Endothelial cell of umbilical vein (primary cell): ENCODE results near the gene HTR3B. TPM values are rescaled to one million over a fixed set of nuclear protein-coding genes. Genes with fewer than 3 reads are reported as not detected.

Source experiments
- BruUV-seq: library from RNA; stranded (reverse); fragments of 400-500 nt; replicated peaks from 2 replicates; lab custom pipeline; 2021; lab: Mats Ljungman, UMichigan
- CTCF ChIA-PET: fragments of 300-600, 350-600 bp; sonication (Branson Sonifier 250); formaldehyde crosslinking; loops from one replicate; lab custom pipeline; 2021; ENCODE audit warnings: antibody characterized with exemption, inconsistent platforms; lab: Charles Lee
- POLR2A ChIA-PET: fragments of 300-600, 350-600 bp; sonication (Branson Sonifier 250); formaldehyde crosslinking; loops from one replicate; lab custom pipeline; 2021; ENCODE audit warnings: antibody characterized with exemption, inconsistent platforms; lab: Charles Lee
- DNase-seq: peaks from one replicate; pipeline ENCODE4 v3.0.0-alpha.2; 2011; ENCODE audit warnings: low read depth, low spot score
- FAIRE-seq: peaks from 2 replicates; lab custom pipeline; 2011; peaks lifted over from hg19 to GRCh38; lab: Jason Lieb, UNC
- H2AFZ ChIP-seq: 2 replicates; pipeline ENCODE4 v1.6.0; 2012; ENCODE audit warnings: low read depth, low read length, control low read depth, inconsistent platforms
- H3K27ac ChIP-seq: 2 replicates; pipeline ENCODE4 v1.5.1; 2011; ENCODE audit warnings: low read depth, mild to moderate bottlenecking, control low read depth, low read length, moderate library complexity; ENCODE audit not compliant: insufficient read depth
- H3K27me3 ChIP-seq, 2 experiments: 2 replicates each; pipeline versions ENCODE4 v1.6.0 to v1.6.1; 2011; ENCODE audit warnings: low read length in 2 of 2, mixed read lengths in 1 of 2; ENCODE audit not compliant: control insufficient read depth in 2 of 2, insufficient read depth in 2 of 2
- H3K36me3 ChIP-seq, 2 experiments: 2 replicates in 1 of 2; 3 replicates in 1 of 2; pipeline ENCODE4 v1.5.1; 2011; ENCODE audit warnings: low read length in 2 of 2, mild to moderate bottlenecking in 1 of 2, moderate library complexity in 1 of 2; ENCODE audit not compliant: control insufficient read depth in 2 of 2, insufficient read depth in 2 of 2; ENCODE audit errors: extremely low read depth in 1 of 2
- H3K4me1 ChIP-seq: 3 replicates; pipeline ENCODE4 v1.5.1; 2011; ENCODE audit warnings: mild to moderate bottlenecking, low read length; ENCODE audit not compliant: control insufficient read depth, insufficient read depth; ENCODE audit errors: extremely low read depth
- H3K4me2 ChIP-seq: 2 replicates; pipeline ENCODE4 v1.6.1; 2011; ENCODE audit warnings: low read length, control low read depth, mixed read lengths; ENCODE audit not compliant: insufficient read depth
- H3K4me3 ChIP-seq, 3 experiments: fragments of 200-600 bp in 1 of 3; sonication (generic), shearing (Covaris generic) in 1 of 3; replicated peaks in 1 of 3; 2 replicates each; pipeline ENCODE4 v1.5.1; 2011 to 2016; ENCODE audit warnings: control low read depth in 3 of 3, low read length in 3 of 3, mild to moderate bottlenecking in 2 of 3, inconsistent platforms in 1 of 3, low read depth in 1 of 3, moderate library complexity in 1 of 3; ENCODE audit not compliant: insufficient read depth in 1 of 3
- H3K79me2 ChIP-seq: 2 replicates; pipeline ENCODE4 v1.6.0; 2012; ENCODE audit warnings: low read length, inconsistent platforms; ENCODE audit not compliant: control insufficient read depth, insufficient read depth
- H3K9ac ChIP-seq: replicated peaks from 2 replicates; pipeline ENCODE3; 2011; ENCODE audit warnings: low read length, control low read depth; ENCODE audit not compliant: insufficient read depth; ENCODE audit errors: extremely low read depth
- H3K9me1 ChIP-seq: replicated peaks from 3 replicates; pipeline ENCODE4 v1.6.0; 2011; ENCODE audit warnings: mild to moderate bottlenecking, low read length; ENCODE audit not compliant: control insufficient read depth, insufficient read depth; ENCODE audit errors: extremely low read depth
- H3K9me3 ChIP-seq: replicated peaks from 2 replicates; pipeline ENCODE4 v1.5.1; 2012; ENCODE audit warnings: low read length, inconsistent platforms; ENCODE audit not compliant: control insufficient read depth, insufficient read depth
- H4K20me1 ChIP-seq: replicated peaks from 2 replicates; pipeline ENCODE3; 2011; ENCODE audit warnings: mild to moderate bottlenecking, low read length; ENCODE audit not compliant: control insufficient read depth, insufficient read depth; ENCODE audit errors: extremely low read depth
- CTCF ChIP-seq, 2 donors: IDR thresholded peaks; 1 replicate in 1 of 2; 2 replicates in 1 of 2; pipeline ENCODE4 v1.5.1; 2011; ENCODE audit warnings: low read length in 2 of 2, mild to moderate bottlenecking in 2 of 2, moderate library complexity in 2 of 2, control low read depth in 1 of 2, inconsistent platforms in 1 of 2, low read depth in 1 of 2; ENCODE audit not compliant: insufficient read depth in 1 of 2; ENCODE audit errors: extremely low read depth in 1 of 2
- GATA2 ChIP-seq: IDR thresholded peaks from 2 replicates; pipeline ENCODE4 v1.7.0; 2011; ENCODE audit warnings: low read depth, mild to moderate bottlenecking, moderate library complexity, mixed read lengths, low read length; ENCODE audit not compliant: insufficient read length, insufficient read depth
- JUN ChIP-seq: IDR thresholded peaks from 2 replicates; pipeline ENCODE4 v1.6.1; 2011; ENCODE audit warnings: borderline replicate concordance, low read depth; ENCODE audit not compliant: insufficient read length, insufficient read depth
- MAX ChIP-seq: IDR thresholded peaks from 2 replicates; pipeline ENCODE4 v1.6.1; 2011; ENCODE audit not compliant: insufficient read depth, insufficient read length
- MYC ChIP-seq: IDR thresholded peaks from one replicate; pipeline ENCODE4 v1.6.1; 2011; ENCODE audit warnings: mild to moderate bottlenecking, low read depth, low read length
- POLR2A ChIP-seq: IDR thresholded peaks from 2 replicates; pipeline ENCODE4 v1.6.1; 2012; ENCODE audit warnings: low read depth, mild to moderate bottlenecking, control low read depth, low read length
- POLR2AphosphoS5 ChIP-seq: IDR thresholded peaks from 2 replicates; pipeline ENCODE4 v1.6.1; 2012; ENCODE audit warnings: low read depth, mild to moderate bottlenecking, control low read depth, low read length, moderate library complexity; ENCODE audit not compliant: insufficient read depth
- dilution Hi-C: fragments of 300-500 bp; cut with MboI; formaldehyde crosslinking; loops from one replicate; pipeline ENCODE4 v1.15.0; 2019; ENCODE audit warnings: low sequenced_read_pairs; ENCODE audit not compliant: extremely low pct_ligation_motif_present
- intact Hi-C: fragments of 100-400 bp; cut with micrococcal nuclease; formaldehyde crosslinking; loops from one replicate; pipeline ENCODE4 v1.10.0; 2022
- polyA plus RNA-seq, 4 experiments: library from polyadenylated mRNA; depleted of rRNA in 3 of 4; stranded (reverse) in 3 of 4; unstranded in 1 of 4; fragments of >200 nt; gene quantifications; 2 replicates each; pipeline versions ENCODE4 v1.2.1 to v1.2.3, GENCODE V29; 2011 to 2012; ENCODE audit warnings: missing spikeins in 1 of 4
- total RNA-seq: library from RNA; stranded (reverse); gene quantifications from 2 replicates; pipeline ENCODE4 v1.2.3, GENCODE V29; 2021

The HTR3B gene
- total and polyA plus RNA-seq, 2 donors (not counting 3 experiments of a cell fraction or from before 2014, with no cell fraction given), result not detected

- no peak for DNase-seq
- dilution Hi-C loops (no loop called here), intact Hi-C loops (no loop called here)
- Histone ChIP-seq H3K27me3 (no peaks in the 10 kb centered on the region), H3K4me1 (no peaks in the 10 kb centered on the region), H3K4me3 (no peak overlapping the region), H3K9me1 (no peaks in the 10 kb centered on the region), H3K9ac (no peak overlapping the region), H3K36me3 (no peaks in the 10 kb centered on the region), H3K9me3 (no peaks in the 10 kb centered on the region), H4K20me1 (no peaks in the 10 kb centered on the region), H3K27ac (no peak overlapping the region), H2AFZ (no peak overlapping the region), H3K79me2 (no peaks in the 10 kb centered on the region), H3K4me2 (no peak overlapping the region)
- no TSS peak for BruUV-seq
- FAIRE-seq, result no peak
- ChIA-PET CTCF (interaction anchor here (1.4 kb wide), 1 partner anchor 300 kb away, joined by 3 read pairs; no protein-coding TSS in a partner anchor), POLR2A (no interaction called here)
- TF ChIP-seq POLR2A (no peak), GATA2 (no peak), CTCF (IDR thresholded peaks at IDR 0.05; ENCODE audit: extremely low read depth in 1 of 2, insufficient read depth in 1 of 2, low read depth in 1 of 2, low read length in 2 of 2) (no peak), POLR2AphosphoS5 (no peak), JUN (no peak), MAX (no peak), MYC (no peak)
Measured at GRCh38 chr11:113960702-113961330, 56.2 kb downstream of the HTR3B start.
